IMR-90 (cell line): Measurements from ENCODE around the gene SRP14. TPM values are rescaled to one million over a fixed set of nuclear protein-coding genes. Genes with fewer than 3 reads are reported as not detected.

Experiments
- ATAC-seq: fragments of 200-7000 bp; cut with Tn5 transposase; 2 replicates; pipeline ENCODE4 v1.9.1; 2020; ENCODE audit warnings: low read depth, mild to moderate bottlenecking, moderate library complexity
- BruUV-seq: library from RNA; stranded (reverse); fragments of 400-500 nt; replicated peaks from 2 replicates; lab custom pipeline; 2021; lab: Mats Ljungman, UMichigan
- CTCF ChIA-PET: fragments of 300-600 bp; formaldehyde crosslinking; extraction: SDS; loops from one replicate; lab custom pipeline; 2021; ENCODE audit warnings: antibody characterized with exemption; lab: Yijun Ruan, JAX
- POLR2A ChIA-PET: fragments of 300-600 bp; sonication (Branson Sonifier 250); formaldehyde crosslinking; loops from one replicate; lab custom pipeline; 2022; ENCODE audit warnings: antibody characterized with exemption; ENCODE audit not compliant: unreplicated experiment; lab: Charles Lee
- DNase-seq: peaks from one replicate; pipeline ENCODE4 v3.0.0; 2013
- H2AFZ ChIP-seq: replicated peaks from 2 replicates; pipeline ENCODE3; 2013; ENCODE audit warnings: low read length, mild to moderate bottlenecking; ENCODE audit not compliant: poor library complexity
- H2AK5ac ChIP-seq: 2 replicates; pipeline ENCODE4 v1.6.1; 2013; ENCODE audit warnings: low read depth, low read length, inconsistent platforms
- H2AK9ac ChIP-seq: replicated peaks from 2 replicates; pipeline ENCODE3; 2013; ENCODE audit warnings: mild to moderate bottlenecking, low read depth, low read length, moderate library complexity; ENCODE audit not compliant: poor library complexity
- H2BK120ac ChIP-seq: 2 replicates; pipeline ENCODE4 v1.6.1; 2013; ENCODE audit warnings: low read depth, low read length, inconsistent platforms
- H2BK15ac ChIP-seq: 3 replicates; pipeline ENCODE4 v1.6.1; 2013; ENCODE audit warnings: low read depth, low read length, inconsistent platforms
- H2BK20ac ChIP-seq: 2 replicates; pipeline ENCODE4 v1.6.1; 2013; ENCODE audit warnings: low read depth, mild to moderate bottlenecking, inconsistent platforms, low read length, moderate library complexity
- H2BK5ac ChIP-seq: 2 replicates; pipeline ENCODE4 v1.6.1; 2013; ENCODE audit warnings: mild to moderate bottlenecking, low read depth, low read length, inconsistent platforms; ENCODE audit not compliant: poor library complexity, severe bottlenecking
- H3K14ac ChIP-seq: replicated peaks from 2 replicates; pipeline ENCODE4 v1.6.1; 2013; ENCODE audit warnings: low read depth, low read length, inconsistent platforms
- H3K18ac ChIP-seq: 2 replicates; pipeline ENCODE4 v1.6.1; 2013; ENCODE audit warnings: low read depth, low read length, control low read depth
- H3K23ac ChIP-seq: 2 replicates; pipeline ENCODE4 v1.6.1; 2013; ENCODE audit warnings: low read depth, low read length, inconsistent platforms
- H3K27ac ChIP-seq: 2 replicates; pipeline ENCODE4 v1.5.1; 2013; ENCODE audit warnings: mild to moderate bottlenecking, control low read depth, low read length; ENCODE audit not compliant: insufficient read depth
- H3K27me3 ChIP-seq: 2 replicates; pipeline ENCODE4 v1.6.1; 2013; ENCODE audit warnings: low read length; ENCODE audit not compliant: control insufficient read depth, insufficient read depth
- H3K36me3 ChIP-seq: 2 replicates; pipeline ENCODE4 v1.6.1; 2013; ENCODE audit warnings: low read length, mixed read lengths; ENCODE audit not compliant: control insufficient read depth, insufficient read depth
- H3K4ac ChIP-seq: 2 replicates; pipeline ENCODE4 v1.6.1; 2013; ENCODE audit warnings: low read depth, low read length, inconsistent platforms
- H3K4me1 ChIP-seq: 2 replicates; pipeline ENCODE4 v1.6.1; 2013; ENCODE audit warnings: low read length, mixed read lengths; ENCODE audit not compliant: control insufficient read depth, insufficient read depth
- H3K4me2 ChIP-seq: 2 replicates; pipeline ENCODE4 v1.6.1; 2013; ENCODE audit warnings: low read depth, mild to moderate bottlenecking, control low read depth, low read length, moderate library complexity
- H3K4me3 ChIP-seq: 2 replicates; pipeline ENCODE4 v1.5.1; 2013; ENCODE audit warnings: low read depth, mild to moderate bottlenecking, control low read depth, low read length, moderate library complexity; ENCODE audit not compliant: insufficient read depth
- H3K56ac ChIP-seq: 2 replicates; pipeline ENCODE4 v1.6.1; 2013; ENCODE audit warnings: low read length, inconsistent platforms; ENCODE audit not compliant: insufficient read depth; ENCODE audit errors: extremely low read depth
- H3K79me1 ChIP-seq, 2 experiments: 2 replicates each; pipeline ENCODE4 v1.6.1; 2013; ENCODE audit warnings: low read length in 2 of 2, inconsistent platforms in 1 of 2, low read depth in 1 of 2
- H3K9ac ChIP-seq: 2 replicates; pipeline ENCODE4 v1.6.1; 2013; ENCODE audit warnings: low read depth, low read length, control low read depth
- H3K9me1 ChIP-seq: 2 replicates; pipeline ENCODE4 v1.6.1; 2013; ENCODE audit warnings: low read length, inconsistent platforms; ENCODE audit not compliant: insufficient read depth
- H3K9me3 ChIP-seq: 2 replicates; pipeline ENCODE4 v1.6.1; 2013; ENCODE audit warnings: low read length; ENCODE audit not compliant: control insufficient read depth, insufficient read depth
- H4K20me1 ChIP-seq: 2 replicates; pipeline ENCODE4 v1.6.1; 2013; ENCODE audit warnings: low read length, inconsistent platforms; ENCODE audit not compliant: insufficient read depth
- H4K5ac ChIP-seq: 2 replicates; pipeline ENCODE4 v1.6.1; 2013; ENCODE audit warnings: mild to moderate bottlenecking, low read depth, low read length, control low read depth
- H4K8ac ChIP-seq, 2 experiments: 2 replicates each; pipeline ENCODE4 v1.6.1; 2013; ENCODE audit warnings: low read depth in 2 of 2, low read length in 2 of 2, control low read depth in 1 of 2, inconsistent platforms in 1 of 2
- H4K91ac ChIP-seq: 2 replicates; pipeline ENCODE4 v1.6.1; 2013; ENCODE audit warnings: low read depth, low read length, inconsistent platforms; ENCODE audit not compliant: insufficient read depth
- CEBPB ChIP-seq: IDR thresholded peaks from 2 replicates; pipeline ENCODE4 v1.6.1; 2012; ENCODE audit warnings: low read depth, low read length, improper control_type of control experiment
- RAD21 ChIP-seq: IDR thresholded peaks from 2 replicates; pipeline ENCODE4 v1.6.1; 2012; ENCODE audit warnings: low read length, improper control_type of control experiment
- WGBS, 2 experiments: methylation state at CpG; one replicate each; pipeline versions ENCODE4 v1.1.5 to v1.1.7; 2013; ENCODE audit warnings: missing lambda C conversion rate in 2 of 2; ENCODE audit not compliant: insufficient read length in 1 of 2; ENCODE audit errors: extremely low coverage in 2 of 2; 5-methylcytosine and 5-hydroxymethylcytosine counted together
- dilution Hi-C: fragments of 300-500 bp; cut with HindIII; formaldehyde crosslinking; loops from one replicate; pipeline ENCODE4 v1.14.3; 2018; ENCODE audit warnings: low sequenced_read_pairs; ENCODE audit not compliant: unreplicated experiment
- in situ Hi-C: fragments of 300-500 bp; cut with MboI; formaldehyde crosslinking; loops from 3 replicates; pipeline ENCODE4 v1.14.3; 2019; ENCODE audit warnings: low sequenced_read_pairs, inconsistent platforms, mixed read lengths
- intact Hi-C: fragments of 100-400 bp; cut with micrococcal nuclease; formaldehyde crosslinking; loops from 2 replicates; pipeline ENCODE4 v1.10.0; 2022
- polyA plus RNA-seq, 3 experiments: library from polyadenylated mRNA; depleted of rRNA; stranded (reverse); fragments of >200 nt; gene quantifications; 2 replicates each; pipeline ENCODE4 v1.2.3, GENCODE V29; 2012; ENCODE audit warnings: low replicate concordance in 1 of 3
- total RNA-seq: library from RNA; depleted of rRNA; stranded (reverse); fragments of >200 nt; gene quantifications from 2 replicates; pipeline ENCODE4 v1.2.3, GENCODE V29; 2012

Gene SRP14
- total and polyA plus RNA-seq, 2 of the 4 experiments (the other 2 are of a cell fraction): 106 to 295 TPM

- TF ChIP-seq CEBPB (peak; percentile 56), RAD21 (no peak)
- WGBS, 2 experiments: 60% methylated on average over 3 of the region's 9 CpGs; no CpG with 5 or more reads in 1 of the 2 experiments
- in situ Hi-C loops (no loop called here), dilution Hi-C loops (no loop called here), intact Hi-C loops (no loop called here)
- Histone ChIP-seq H4K20me1 (no peaks in the 10 kb centered on the region), H3K9ac (no peak overlapping the region), H3K23ac (peak overlapping the region; percentile 91; the same call in 1 of the 2 replicates), H4K8ac (peak overlapping the region in 1 of 2 experiments; percentile 80; a peak in 3 of 4 replicates), H3K56ac (peak overlapping the region; percentile 24; the same call in 1 of the 2 replicates), H3K79me1 (peaks cover 0 to 43% of the 10 kb centered on the region in 2 experiments; a peak in 3 of 4 replicates), H3K4me1 (peaks cover 50% of the 10 kb centered on the region), H2BK20ac (peak overlapping the region; percentile 94), H4K5ac (peak overlapping the region; percentile 4), H3K27me3 (no peaks in the 10 kb centered on the region), H2AK9ac (peak overlapping the region; percentile 68), H3K4ac (peak overlapping the region; percentile 95), H3K9me3 (no peaks in the 10 kb centered on the region), H3K4me2 (no peak overlapping the region), H2BK15ac (peak overlapping the region; percentile 71; the same call in 2 of the 3 replicates), H2AK5ac (peak overlapping the region; percentile 91), H4K91ac (peak overlapping the region; percentile 87), H3K18ac (peak overlapping the region; percentile 24), H3K36me3 (peaks cover 10% of the 10 kb centered on the region; the same call in 1 of the 2 replicates), H3K9me1 (peaks cover 51% of the 10 kb centered on the region), H3K4me3 (no peak overlapping the region), H3K27ac (peak overlapping the region; percentile 3), H3K14ac (peak overlapping the region; percentile 90), H2AFZ (peak overlapping the region; percentile 84), H2BK5ac (peak overlapping the region; percentile 29), H2BK120ac (peak overlapping the region; percentile 95)
- no TSS peak for BruUV-seq
- CTCF ChIA-PET: interaction anchor here (0.8 to 1.2 kb wide), 2 partner anchors 11 to 187 kb away, joined by 3 read pairs; no protein-coding TSS in a partner anchor
- ATAC-seq (no peak), DNase-seq (no peak)
- POLR2A ChIA-PET: no interaction called here
Observed at GRCh38 chr15:40087991-40088928, 49.3 kb upstream of the SRP14 start.
